Stimulated activated CD8-positive, alpha-beta memory T cell treated with anti-CD3 and anti-CD28 coated beads, Interleukin-4, amount 100 ng/mL, for 24 hours (primary cell): ENCODE results near the gene IL17A.

ENCODE experiments used
- DNase-seq: peaks from one replicate; pipeline ENCODE4 v3.0.0-alpha.2; 2020; ENCODE audit warnings: low read depth

The IL17A gene

GRCh38 chr6:52186075-52186474 is at the start of gene IL17A:
Gene IL17A, plus strand, starts transcription at chr6:52186375. Its CDS starts 57 bp downstream, at chr6:52186432.
- no peak for DNase-seq

GRCh38 chr6:52136934-52137467 is 49.2 kb upstream of the IL17A start:
- no peak for DNase-seq

- no peak for DNase-seq
Observed at GRCh38 chr6:52138284-52138683, 47.9 kb upstream of the IL17A start.

- DNase-seq = no peak
Observed at GRCh38 chr6:52139985-52140680, 46.0 kb upstream of the IL17A start.

- no peak for DNase-seq
Observed at GRCh38 chr6:52141596-52141995, 44.6 kb upstream of the IL17A start.

- DNase-seq = no peak
Observed at GRCh38 chr6:52142556-52142955, 43.6 kb upstream of the IL17A start.

- DNase-seq = no peak
Observed at GRCh38 chr6:52143551-52143950, 42.6 kb upstream of the IL17A start.

- DNase-seq = no peak
Observed at GRCh38 chr6:52144196-52145076, 41.7 kb upstream of the IL17A start.

- DNase-seq = no peak
Observed at GRCh38 chr6:52146851-52147445, 39.2 kb upstream of the IL17A start.

- no peak for DNase-seq
Observed at GRCh38 chr6:52149076-52149475, 37.1 kb upstream of the IL17A start.

GRCh38 chr6:52149949-52150348 is 36.2 kb upstream of the IL17A start:
- no peak for DNase-seq

GRCh38 chr6:52152070-52152423 is 34.1 kb upstream of the IL17A start:
- DNase-seq = no peak

- no peak for DNase-seq
Observed at GRCh38 chr6:52152711-52153160, 33.4 kb upstream of the IL17A start.

- DNase-seq = no peak
Observed at GRCh38 chr6:52154381-52154780, 31.8 kb upstream of the IL17A start.

- DNase-seq = no peak
Observed at GRCh38 chr6:52155791-52156576, 30.2 kb upstream of the IL17A start.

GRCh38 chr6:52157301-52157941 is 28.8 kb upstream of the IL17A start:
- DNase-seq = no peak

- no peak for DNase-seq
Observed at GRCh38 chr6:52160472-52161104, 25.6 kb upstream of the IL17A start.

- no peak for DNase-seq
Observed at GRCh38 chr6:52161689-52162438, 24.3 kb upstream of the IL17A start.

GRCh38 chr6:52162940-52163908 is 23.0 kb upstream of the IL17A start:
- DNase-seq = no peak
